ENCODE measurements around the gene PLA2G4D. TPM values are rescaled to one million over a fixed set of nuclear protein-coding genes. Genes with fewer than 3 reads are reported as not detected.

Gene PLA2G4D
- total and polyA plus RNA-seq, 4 donors = 0.12 to 0.31 (median 0.15) TPM; not detected in 1

DNA sequence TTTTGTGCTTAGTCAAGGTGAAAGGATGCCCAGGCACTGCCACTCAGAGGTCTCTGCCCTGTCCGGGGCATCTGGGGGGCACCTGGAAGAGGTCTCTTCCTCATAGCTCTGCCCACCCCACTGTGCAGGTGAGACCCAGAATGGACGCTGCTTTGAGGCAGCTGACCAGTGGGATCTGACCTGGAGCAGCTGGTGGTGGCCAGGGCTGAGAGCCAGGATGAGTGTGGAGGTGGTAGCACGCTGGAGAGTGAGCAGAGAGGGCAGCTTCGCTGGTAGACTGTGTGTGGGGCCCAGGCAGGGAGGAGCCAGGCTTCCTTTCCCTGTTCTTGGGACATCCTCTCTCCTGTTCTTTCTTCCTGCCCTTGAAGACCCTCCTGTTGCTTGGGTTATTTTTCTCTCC, 41.4 kb downstream of the PLA2G4D start:
- TF ChIP-seq, protein P1, sequence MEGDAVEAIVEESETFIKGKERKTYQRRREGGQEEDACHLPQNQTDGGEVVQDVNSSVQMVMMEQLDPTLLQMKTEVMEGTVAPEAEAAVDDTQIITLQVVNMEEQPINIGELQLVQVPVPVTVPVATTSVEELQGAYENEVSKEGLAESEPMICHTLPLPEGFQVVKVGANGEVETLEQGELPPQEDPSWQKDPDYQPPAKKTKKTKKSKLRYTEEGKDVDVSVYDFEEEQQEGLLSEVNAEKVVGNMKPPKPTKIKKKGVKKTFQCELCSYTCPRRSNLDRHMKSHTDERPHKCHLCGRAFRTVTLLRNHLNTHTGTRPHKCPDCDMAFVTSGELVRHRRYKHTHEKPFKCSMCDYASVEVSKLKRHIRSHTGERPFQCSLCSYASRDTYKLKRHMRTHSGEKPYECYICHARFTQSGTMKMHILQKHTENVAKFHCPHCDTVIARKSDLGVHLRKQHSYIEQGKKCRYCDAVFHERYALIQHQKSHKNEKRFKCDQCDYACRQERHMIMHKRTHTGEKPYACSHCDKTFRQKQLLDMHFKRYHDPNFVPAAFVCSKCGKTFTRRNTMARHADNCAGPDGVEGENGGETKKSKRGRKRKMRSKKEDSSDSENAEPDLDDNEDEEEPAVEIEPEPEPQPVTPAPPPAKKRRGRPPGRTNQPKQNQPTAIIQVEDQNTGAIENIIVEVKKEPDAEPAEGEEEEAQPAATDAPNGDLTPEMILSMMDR (IDR thresholded peaks at IDR 0.05; ENCODE audit: control extremely low read depth, extremely low read depth) = no peak
- 75 to 82% methylated on average over 4 of the region's 4 CpGs for whole genome bisulfite sequencing, 2 donors
- H3K9ac ChIP-seq (ENCODE audit: insufficient read depth in 1 of 2, low read length in 2 of 2) = no peak overlapping the region
- H3K4me1 ChIP-seq (ENCODE audit: control insufficient read depth in 5 of 5, insufficient read depth in 5 of 5, low read length in 5 of 5) = peaks cover 0 to 16% (median 8%) of the 10 kb centered on the region in 5 donors
- H3K36me3 ChIP-seq (ENCODE audit: control insufficient read depth in 4 of 4, insufficient read depth in 4 of 4, low read length in 4 of 4) = no peaks in the 10 kb centered on the region
- DNase-seq (no peak), ATAC-seq (ENCODE audit: insufficient read depth, low FRiP score) (no peak)
- H3K4me3 ChIP-seq = no peak overlapping the region
- H3K27me3 ChIP-seq (ENCODE audit: control insufficient read depth in 3 of 3, insufficient read depth in 3 of 3, low read length in 2 of 3) = no peaks in the 10 kb centered on the region
- H3K9me3 ChIP-seq (ENCODE audit: control insufficient read depth in 4 of 4, insufficient read depth in 3 of 4, low read length in 3 of 4) = no peaks in the 10 kb centered on the region
- H3K27ac ChIP-seq (ENCODE audit: low read depth in 1 of 2, low read length in 1 of 2) = peak overlapping the region in 1 of 2 donors; percentile 63

DNA sequence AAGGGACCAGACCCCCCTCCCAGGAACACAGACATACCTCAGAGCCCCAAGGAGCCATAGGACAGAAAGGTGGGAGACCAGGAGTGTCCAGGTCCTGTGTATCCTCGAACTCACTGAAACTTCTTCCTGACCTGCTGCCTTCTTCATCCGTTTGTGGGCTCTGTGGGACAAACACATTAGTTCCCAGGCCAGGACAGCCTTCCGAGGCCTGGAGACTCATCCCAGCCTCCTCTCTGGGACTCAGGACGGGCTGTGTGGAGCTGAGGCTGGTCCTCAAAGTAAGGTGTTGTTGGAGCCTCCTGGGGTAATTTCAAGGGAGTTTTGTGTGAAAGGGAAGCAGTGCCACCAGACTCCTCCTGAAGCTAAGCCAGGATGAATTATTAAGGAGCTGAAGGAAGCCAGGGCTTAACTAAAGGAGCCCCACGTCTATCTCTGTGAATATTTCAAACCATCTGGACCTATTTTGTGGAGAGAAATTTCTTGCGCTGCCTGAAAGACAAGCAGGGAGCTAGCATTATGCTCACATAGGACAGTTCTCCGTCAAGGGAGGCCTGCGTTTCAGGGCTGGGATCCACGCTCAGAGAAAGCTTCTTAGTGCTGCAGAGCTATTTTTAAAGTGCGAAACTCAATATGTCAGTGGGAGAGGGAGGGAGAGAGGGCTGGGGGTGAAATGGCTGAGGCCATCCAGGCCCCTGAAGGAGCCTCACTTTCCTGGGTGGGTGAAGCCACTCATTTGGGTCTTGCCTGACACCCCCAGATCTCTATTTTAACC, 43.7 kb downstream of the PLA2G4D start:
- Histone ChIP-seq H3K27ac (ENCODE audit: low read depth in 1 of 2, low read length in 1 of 2) (no peak overlapping the region), H3K9ac (ENCODE audit: insufficient read depth in 1 of 2, low read length in 2 of 2) (no peak overlapping the region), H3K4me3 (no peak overlapping the region), H3K9me3 (ENCODE audit: control insufficient read depth in 4 of 4, insufficient read depth in 3 of 4, low read length in 3 of 4) (no peaks in the 10 kb centered on the region), H3K36me3 (ENCODE audit: control insufficient read depth in 4 of 4, insufficient read depth in 4 of 4, low read length in 4 of 4) (no peaks in the 10 kb centered on the region), H3K4me1 (ENCODE audit: control insufficient read depth in 5 of 5, insufficient read depth in 5 of 5, low read length in 5 of 5) (peaks cover 0 to 8% (median 6%) of the 10 kb centered on the region in 5 donors), H3K27me3 (ENCODE audit: control insufficient read depth in 3 of 3, insufficient read depth in 3 of 3, low read length in 2 of 3) (no peaks in the 10 kb centered on the region)
- 87 to 93% methylated on average over 10 of the region's 10 CpGs for WGBS, 2 donors
- DNase-seq = no peak
- no peak for ATAC-seq (ENCODE audit: insufficient read depth, low FRiP score)
- TF ChIP-seq, protein P1 (IDR thresholded peaks at IDR 0.05; ENCODE audit: control extremely low read depth, extremely low read depth) = no peak

DNA sequence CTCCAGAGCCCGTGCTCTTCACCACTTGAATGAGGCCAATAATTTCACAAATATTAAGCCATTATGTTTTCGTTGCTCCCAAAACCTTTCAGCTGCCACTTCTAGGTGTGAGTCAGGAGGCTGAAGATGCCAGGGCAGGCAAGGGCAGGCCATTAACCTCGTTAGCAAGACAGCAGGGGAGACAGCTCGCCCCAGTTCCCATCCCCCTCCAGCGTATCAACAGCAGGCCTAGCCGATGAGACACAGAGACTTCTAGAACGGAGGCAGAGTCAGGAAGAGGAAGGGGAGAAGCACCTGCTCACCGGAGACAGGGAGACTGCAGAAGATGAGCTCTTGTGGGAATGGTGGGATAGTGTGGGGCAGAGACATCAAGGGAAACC, 45.6 kb downstream of the PLA2G4D start:
- H3K27ac ChIP-seq (ENCODE audit: low read depth in 1 of 2, low read length in 1 of 2) = peak overlapping the region in 1 of 2 donors; percentile 62
- 84 to 86% methylated on average over 8 of the region's 8 CpGs for WGBS, 2 donors
- no peaks in the 10 kb centered on the region for H3K27me3 ChIP-seq (ENCODE audit: control insufficient read depth in 3 of 3, insufficient read depth in 3 of 3, low read length in 2 of 3)
- no peaks in the 10 kb centered on the region for H3K9me3 ChIP-seq (ENCODE audit: control insufficient read depth in 4 of 4, insufficient read depth in 3 of 4, low read length in 3 of 4)
- no peaks in the 10 kb centered on the region for H3K36me3 ChIP-seq (ENCODE audit: control insufficient read depth in 4 of 4, insufficient read depth in 4 of 4, low read length in 4 of 4)
- H3K4me3 ChIP-seq = no peak overlapping the region
- DNase-seq (no peak), ATAC-seq (ENCODE audit: insufficient read depth, low FRiP score) (no peak)
- H3K4me1 ChIP-seq (ENCODE audit: control insufficient read depth in 5 of 5, insufficient read depth in 5 of 5, low read length in 5 of 5) = peaks cover 0 to 15% (median 6%) of the 10 kb centered on the region in 5 donors
- no peak overlapping the region for H3K9ac ChIP-seq (ENCODE audit: insufficient read depth in 1 of 2, low read length in 2 of 2)
- TF ChIP-seq, protein P1 (IDR thresholded peaks at IDR 0.05; ENCODE audit: control extremely low read depth, extremely low read depth) = no peak

Measured in lung (tissue), 12 donors.